Activated CD8-positive, alpha-beta memory T cell treated with anti-CD3 and anti-CD28 coated beads for 1 hour (primary cell): ENCODE data around the gene TM9SF2.
"Not testable (repeated sequence)": the region's sequence is repeated elsewhere in the genome, so short reads cannot be mapped to it uniquely, and the experiment has no call there.

Experiments
- DNase-seq, 2 donors: peaks; one replicate each; pipeline ENCODE4 v3.0.0-alpha.2; 2020; ENCODE audit warnings: low read depth in 1 of 2; ENCODE audit errors: extremely low read depth in 1 of 2

TM9SF2 gene

GRCh38 chr13:99501184-99501847, at the start of gene TM9SF2:
TM9SF2 (plus strand) TSS chr13:99501472; CDS start chr13:99501607, 135 bp downstream.
- peak; percentile 93 to 95 for DNase-seq

- DNase-seq, result no peak
These were observed 46.6 kb upstream of the TM9SF2 start for GRCh38 chr13:99454518-99455183.

- no peak for DNase-seq
These were observed 42.0 kb upstream of the TM9SF2 start for GRCh38 chr13:99459099-99459850.

GRCh38 chr13:99460802-99461201, 40.5 kb upstream of the TM9SF2 start:
- not testable (repeated sequence) for DNase-seq

- no peak for DNase-seq
These were observed 37.5 kb upstream of the TM9SF2 start for GRCh38 chr13:99463646-99464397.

GRCh38 chr13:99464441-99464949, 36.8 kb upstream of the TM9SF2 start:
- no peak for DNase-seq

- DNase-seq, result no peak
These were observed 35.8 kb upstream of the TM9SF2 start for GRCh38 chr13:99465454-99465853.

- no peak for DNase-seq
These were observed 33.5 kb upstream of the TM9SF2 start for GRCh38 chr13:99467764-99468163.

- no peak for DNase-seq
These were observed 32.2 kb upstream of the TM9SF2 start for GRCh38 chr13:99469041-99469440.

GRCh38 chr13:99470027-99470426, 31.2 kb upstream of the TM9SF2 start:
- no peak for DNase-seq

- no peak for DNase-seq
These were observed 29.8 kb upstream of the TM9SF2 start for GRCh38 chr13:99471221-99472121.

- no peak for DNase-seq
These were observed 29.2 kb upstream of the TM9SF2 start for GRCh38 chr13:99472122-99472440.

GRCh38 chr13:99473515-99473914, 27.8 kb upstream of the TM9SF2 start:
- no peak for DNase-seq

- no peak for DNase-seq
These were observed 24.6 kb upstream of the TM9SF2 start for GRCh38 chr13:99476648-99477047.

- DNase-seq, result no peak
These were observed 23.8 kb upstream of the TM9SF2 start for GRCh38 chr13:99477493-99477892.

- DNase-seq, result no peak
These were observed 19.9 kb upstream of the TM9SF2 start for GRCh38 chr13:99481366-99481765.

GRCh38 chr13:99484473-99484872, 16.8 kb upstream of the TM9SF2 start:
- no peak for DNase-seq

- no peak for DNase-seq
These were observed 14.3 kb upstream of the TM9SF2 start for GRCh38 chr13:99486996-99487395.

- no peak for DNase-seq
These were observed 12.2 kb upstream of the TM9SF2 start for GRCh38 chr13:99489028-99489427.

GRCh38 chr13:99491750-99492149, 9.5 kb upstream of the TM9SF2 start:
- DNase-seq, result not testable (repeated sequence)
